Astrocyte (in vitro differentiated cells and primary cell): Measurements from ENCODE around the gene FHIP2A.

Source experiments
- EZH2 ChIP-seq: IDR thresholded peaks from 2 replicates; pipeline ENCODE4 v1.6.1; 2012; ENCODE audit warnings: mild to moderate bottlenecking, low read length, inconsistent platforms; ENCODE audit not compliant: insufficient read depth
- TF ChIP-seq, protein P1 (sequence below): IDR thresholded peaks from 2 replicates; pipeline ENCODE4 v1.5.1; 2011; ENCODE audit warnings: low read depth, mild to moderate bottlenecking, inconsistent platforms, low read length, moderate library complexity; ENCODE audit not compliant: insufficient read depth

DNA sequence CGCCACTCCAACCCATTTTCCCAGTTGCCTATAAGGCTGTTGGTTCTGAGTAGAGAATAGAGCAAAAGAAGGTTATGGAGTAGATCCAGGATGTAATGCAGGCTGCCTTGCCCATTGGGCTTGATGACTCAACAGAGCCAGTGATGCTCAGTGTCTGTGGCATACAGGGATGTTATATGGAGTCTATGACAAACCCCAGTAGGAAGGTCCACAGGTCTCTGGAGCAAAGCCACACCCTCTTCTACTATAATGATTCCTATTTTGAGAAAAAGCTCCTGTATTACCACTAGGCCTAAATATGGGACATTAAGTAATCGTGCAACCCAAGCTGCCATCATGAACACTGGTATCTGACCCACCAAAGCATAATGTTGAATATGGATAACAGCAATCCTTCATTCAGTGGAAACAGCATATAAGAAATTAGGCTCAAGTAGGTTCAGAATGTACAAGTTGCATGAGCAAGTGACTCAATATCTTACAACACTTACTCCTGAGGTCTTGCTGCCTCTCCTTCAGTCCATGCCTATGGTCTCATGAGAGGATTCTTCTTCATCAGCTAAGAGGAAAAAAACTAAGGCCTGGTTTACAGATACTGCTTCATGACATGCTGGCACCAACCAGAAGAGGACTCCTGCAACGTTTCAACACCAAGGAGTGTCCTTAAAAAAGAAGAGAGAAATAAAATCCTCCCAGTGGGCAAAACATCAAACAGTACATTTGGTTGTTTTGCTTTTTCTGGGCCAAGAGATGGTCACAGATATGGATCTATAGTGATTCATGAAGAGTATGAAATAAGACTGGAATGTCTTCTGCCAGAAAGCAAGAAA is 14.8 kb upstream of the FHIP2A start:
- TF ChIP-seq EZH2, result no peak
- TF ChIP-seq, protein P1, sequence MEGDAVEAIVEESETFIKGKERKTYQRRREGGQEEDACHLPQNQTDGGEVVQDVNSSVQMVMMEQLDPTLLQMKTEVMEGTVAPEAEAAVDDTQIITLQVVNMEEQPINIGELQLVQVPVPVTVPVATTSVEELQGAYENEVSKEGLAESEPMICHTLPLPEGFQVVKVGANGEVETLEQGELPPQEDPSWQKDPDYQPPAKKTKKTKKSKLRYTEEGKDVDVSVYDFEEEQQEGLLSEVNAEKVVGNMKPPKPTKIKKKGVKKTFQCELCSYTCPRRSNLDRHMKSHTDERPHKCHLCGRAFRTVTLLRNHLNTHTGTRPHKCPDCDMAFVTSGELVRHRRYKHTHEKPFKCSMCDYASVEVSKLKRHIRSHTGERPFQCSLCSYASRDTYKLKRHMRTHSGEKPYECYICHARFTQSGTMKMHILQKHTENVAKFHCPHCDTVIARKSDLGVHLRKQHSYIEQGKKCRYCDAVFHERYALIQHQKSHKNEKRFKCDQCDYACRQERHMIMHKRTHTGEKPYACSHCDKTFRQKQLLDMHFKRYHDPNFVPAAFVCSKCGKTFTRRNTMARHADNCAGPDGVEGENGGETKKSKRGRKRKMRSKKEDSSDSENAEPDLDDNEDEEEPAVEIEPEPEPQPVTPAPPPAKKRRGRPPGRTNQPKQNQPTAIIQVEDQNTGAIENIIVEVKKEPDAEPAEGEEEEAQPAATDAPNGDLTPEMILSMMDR, result no peak
